ENCODE results near the gene TPST1. TPM values are rescaled to one million over a fixed set of nuclear protein-coding genes. Genes with fewer than 3 reads are reported as not detected.

TPST1 gene
- total RNA-seq, 1 experiment from 2014 or later: 14.9 TPM

DNA sequence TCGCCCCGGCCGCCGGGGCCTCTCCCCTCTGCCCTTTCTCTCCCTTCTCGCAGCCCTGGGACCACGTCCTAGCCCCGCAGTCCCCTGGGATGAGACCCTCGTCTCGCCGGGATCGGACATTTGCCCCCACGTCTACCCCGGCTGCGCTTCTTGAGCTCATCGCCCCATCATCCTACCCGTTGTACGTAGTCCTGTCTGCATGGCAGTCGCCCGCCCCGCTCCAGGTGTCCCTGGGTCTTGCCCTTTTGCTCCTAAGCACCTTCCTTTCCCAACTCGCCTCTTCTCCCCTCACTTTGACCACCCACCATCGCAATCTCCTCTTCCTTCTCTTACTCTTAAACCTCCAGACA lies 582 bp downstream of the TPST1 start:
- no TSS peak for BruUV-seq (replicated peaks)
- Histone ChIP-seq H3K4me2 (peak overlapping the region; percentile 95), H3K27ac (no peak overlapping the region), H3K9me3 (ENCODE audit: insufficient read depth, low read depth) (no peaks in the 10 kb centered on the region), H3K27me3 (ENCODE audit: insufficient read depth, low read depth) (no peaks in the 10 kb centered on the region), H2AFZ (peak overlapping the region; percentile 96), H3F3A (ENCODE audit: insufficient read depth, low read depth) (no peaks in the 10 kb centered on the region), H3K79me2 (ENCODE audit: low read depth) (no peaks in the 10 kb centered on the region), H4K20me1 (ENCODE audit: insufficient read depth) (no peaks in the 10 kb centered on the region), H3K36me3 (ENCODE audit: low read depth) (no peaks in the 10 kb centered on the region), H3K4me1 (replicated peaks; ENCODE audit: insufficient read depth) (peaks cover 5% of the 10 kb centered on the region; the same call in 1 of the 2 replicates), H3K9me2 (ENCODE audit: insufficient read depth) (no peaks in the 10 kb centered on the region), H3K4me3 (peak overlapping the region; percentile 94)
- DNase-seq: no peak
- intact Hi-C loops (cut with micrococcal nuclease; ENCODE audit: unreplicated experiment): loop anchor here (2.0 to 5.0 kb wide), 2 partner anchors 57 to 207 kb away; no protein-coding TSS in a partner anchor
- ChIA-PET CTCF (interaction anchor here (0.7 kb wide), 1 partner anchor 116 kb away, joined by 4 read pairs; no protein-coding TSS in a partner anchor), POLR2A (ENCODE audit: unreplicated experiment) (interaction anchor here (0.5 kb wide), 1 partner anchor 162 kb away, joined by 3 read pairs; no protein-coding TSS in a partner anchor)
- TF ChIP-seq, protein P1, sequence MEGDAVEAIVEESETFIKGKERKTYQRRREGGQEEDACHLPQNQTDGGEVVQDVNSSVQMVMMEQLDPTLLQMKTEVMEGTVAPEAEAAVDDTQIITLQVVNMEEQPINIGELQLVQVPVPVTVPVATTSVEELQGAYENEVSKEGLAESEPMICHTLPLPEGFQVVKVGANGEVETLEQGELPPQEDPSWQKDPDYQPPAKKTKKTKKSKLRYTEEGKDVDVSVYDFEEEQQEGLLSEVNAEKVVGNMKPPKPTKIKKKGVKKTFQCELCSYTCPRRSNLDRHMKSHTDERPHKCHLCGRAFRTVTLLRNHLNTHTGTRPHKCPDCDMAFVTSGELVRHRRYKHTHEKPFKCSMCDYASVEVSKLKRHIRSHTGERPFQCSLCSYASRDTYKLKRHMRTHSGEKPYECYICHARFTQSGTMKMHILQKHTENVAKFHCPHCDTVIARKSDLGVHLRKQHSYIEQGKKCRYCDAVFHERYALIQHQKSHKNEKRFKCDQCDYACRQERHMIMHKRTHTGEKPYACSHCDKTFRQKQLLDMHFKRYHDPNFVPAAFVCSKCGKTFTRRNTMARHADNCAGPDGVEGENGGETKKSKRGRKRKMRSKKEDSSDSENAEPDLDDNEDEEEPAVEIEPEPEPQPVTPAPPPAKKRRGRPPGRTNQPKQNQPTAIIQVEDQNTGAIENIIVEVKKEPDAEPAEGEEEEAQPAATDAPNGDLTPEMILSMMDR (conservative IDR thresholded peaks at IDR 0.05): no peak
- no peak for TF ChIP-seq EZH2 (IDR thresholded peaks at IDR 0.05; ENCODE audit: low read depth)

DNA sequence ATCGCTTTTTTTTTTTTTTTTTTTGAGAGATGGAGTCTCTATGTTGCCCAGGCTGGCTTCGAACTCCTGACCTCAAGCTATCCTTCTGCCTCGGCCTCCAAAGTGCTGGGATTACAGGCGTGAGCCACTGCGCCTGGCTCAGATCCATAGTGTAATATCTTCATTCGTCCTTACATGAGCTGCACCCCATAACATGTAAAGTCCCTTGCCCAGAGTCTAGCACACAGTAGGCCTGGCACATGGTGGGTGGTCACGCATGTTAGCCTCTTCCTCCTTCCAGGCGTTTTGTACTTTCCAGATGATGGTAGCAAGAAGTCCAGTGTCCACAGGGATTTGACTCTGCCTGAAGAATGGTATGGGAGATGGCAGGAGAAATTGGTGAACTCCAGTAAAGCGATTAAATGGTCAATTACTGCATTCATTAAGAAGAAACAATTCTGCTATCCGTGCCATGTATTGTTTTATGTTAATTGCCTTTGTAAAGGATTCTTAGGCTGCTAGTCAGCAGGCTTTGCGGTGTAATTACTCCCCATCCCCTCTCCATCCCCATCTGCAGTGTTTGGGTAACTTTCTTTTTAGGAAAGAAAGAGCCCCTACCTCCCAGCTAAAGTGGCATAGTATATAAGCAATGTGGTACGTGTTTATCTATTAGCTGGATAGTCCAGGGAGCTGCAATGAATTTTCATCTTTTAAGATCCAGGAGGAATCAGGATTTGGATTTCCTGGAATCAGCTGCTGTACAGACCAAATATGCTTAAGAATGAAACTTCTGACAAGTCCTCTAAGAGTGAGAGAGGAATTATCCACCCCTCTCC lies 1.2 kb downstream of the TPST1 start:
- ChIA-PET CTCF (interaction anchor here (0.7 kb wide), 1 partner anchor 116 kb away, joined by 4 read pairs; no protein-coding TSS in a partner anchor), POLR2A (ENCODE audit: unreplicated experiment) (interaction anchor here (0.5 kb wide), 1 partner anchor 161 kb away, joined by 3 read pairs; no protein-coding TSS in a partner anchor)
- Histone ChIP-seq H3K27ac (no peak overlapping the region), H3K9me3 (ENCODE audit: insufficient read depth, low read depth) (no peaks in the 10 kb centered on the region), H3K4me3 (peak overlapping the region; percentile 94), H3K4me2 (peak overlapping the region; percentile 95), H3K79me2 (ENCODE audit: low read depth) (no peaks in the 10 kb centered on the region), H2AFZ (peak overlapping the region; percentile 96; the same call in 1 of the 2 replicates), H3F3A (ENCODE audit: insufficient read depth, low read depth) (no peaks in the 10 kb centered on the region), H4K20me1 (ENCODE audit: insufficient read depth) (no peaks in the 10 kb centered on the region), H3K9me2 (ENCODE audit: insufficient read depth) (no peaks in the 10 kb centered on the region), H3K27me3 (ENCODE audit: insufficient read depth, low read depth) (no peaks in the 10 kb centered on the region), H3K36me3 (ENCODE audit: low read depth) (no peaks in the 10 kb centered on the region), H3K4me1 (replicated peaks; ENCODE audit: insufficient read depth) (peaks cover 5% of the 10 kb centered on the region; the same call in 1 of the 2 replicates)
- intact Hi-C loops (cut with micrococcal nuclease; ENCODE audit: unreplicated experiment): loop anchor here (5.0 kb wide), 1 partner anchor 206 kb away; no protein-coding TSS in a partner anchor
- TF ChIP-seq EZH2 (IDR thresholded peaks at IDR 0.05; ENCODE audit: low read depth): no peak
- TF ChIP-seq, protein P1 (conservative IDR thresholded peaks at IDR 0.05): no peak
- no peak for DNase-seq
- BruUV-seq (replicated peaks): TSS peak; percentile 37

DNA sequence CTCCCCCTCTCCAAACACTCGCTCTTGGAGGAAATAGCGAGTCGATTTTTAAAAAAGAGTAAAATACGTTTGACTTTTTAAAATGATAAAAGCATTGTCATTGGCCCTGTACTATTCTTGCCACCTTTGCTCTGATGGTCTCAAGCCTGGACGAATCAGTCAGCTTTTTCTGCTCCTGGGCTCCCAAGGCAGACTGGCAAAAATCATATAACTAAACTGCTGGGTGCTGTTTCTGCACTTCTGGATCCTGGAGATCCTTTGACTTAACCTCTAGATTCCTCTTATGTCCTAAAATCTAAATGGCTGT lies 1.8 kb downstream of the TPST1 start:
- Histone ChIP-seq H3K4me1 (replicated peaks; ENCODE audit: insufficient read depth) (peaks cover 5% of the 10 kb centered on the region; the same call in 1 of the 2 replicates), H3K27me3 (ENCODE audit: insufficient read depth, low read depth) (no peaks in the 10 kb centered on the region), H3K27ac (no peak overlapping the region), H3F3A (ENCODE audit: insufficient read depth, low read depth) (no peaks in the 10 kb centered on the region), H3K4me3 (no peak overlapping the region), H4K20me1 (ENCODE audit: insufficient read depth) (no peaks in the 10 kb centered on the region), H3K4me2 (no peak overlapping the region), H2AFZ (no peak overlapping the region), H3K36me3 (ENCODE audit: low read depth) (no peaks in the 10 kb centered on the region), H3K9me2 (ENCODE audit: insufficient read depth) (no peaks in the 10 kb centered on the region), H3K79me2 (ENCODE audit: low read depth) (no peaks in the 10 kb centered on the region), H3K9me3 (ENCODE audit: insufficient read depth, low read depth) (no peaks in the 10 kb centered on the region)
- ChIA-PET CTCF (interaction anchor here (0.6 kb wide), 1 partner anchor 125 kb away, joined by 5 read pairs; no protein-coding TSS in a partner anchor), POLR2A (ENCODE audit: unreplicated experiment) (interaction anchor here (0.7 kb wide), 1 partner anchor 582 kb away, joined by 4 read pairs; no protein-coding TSS in a partner anchor)
- no TSS peak for BruUV-seq (replicated peaks)
- DNase-seq: no peak
- intact Hi-C loops (cut with micrococcal nuclease; ENCODE audit: unreplicated experiment): loop anchor here (5.0 kb wide), 1 partner anchor 205 kb away; no protein-coding TSS in a partner anchor
- no peak for TF ChIP-seq EZH2 (IDR thresholded peaks at IDR 0.05; ENCODE audit: low read depth)
- TF ChIP-seq, protein P1 (conservative IDR thresholded peaks at IDR 0.05): no peak

Data from PC-9 (cell line).